CD4-positive, alpha-beta T cell treated with Interferon alpha-2 for 1 hour (primary cell): ENCODE data around the gene FBXO21.
A peak's percentile ranks its signal among the peaks of the same experiment; 100 is the strongest.
"Not testable (repeated sequence)": the region's sequence is repeated elsewhere in the genome, so short reads cannot be mapped to it uniquely, and the experiment has no call there.

Experiments used
- DNase-seq, 2 donors: peaks; one replicate each; pipeline ENCODE4 v3.0.0-alpha.2; 2020 to 2022

FBXO21 gene

GRCh38 chr12:117190210-117190781 is at the start of gene FBXO21:
TSS of gene FBXO21 (minus strand) at chr12:117190470. CDS start at chr12:117190456, 14 bp downstream.
- DNase-seq: peak; percentile 91 to 95

- DNase-seq: peak; percentile 25 to 50
Observed at GRCh38 chr12:117236456-117237001, 46.3 kb upstream of the FBXO21 start.

- DNase-seq: no peak
Observed at GRCh38 chr12:117235261-117235660, 45.0 kb upstream of the FBXO21 start.

- DNase-seq: no peak
Observed at GRCh38 chr12:117234441-117234840, 44.2 kb upstream of the FBXO21 start.

- no peak for DNase-seq
Observed at GRCh38 chr12:117231750-117232149, 41.5 kb upstream of the FBXO21 start.

GRCh38 chr12:117228239-117228638 is 38.0 kb upstream of the FBXO21 start:
- DNase-seq: no peak

GRCh38 chr12:117227000-117227653 is 36.9 kb upstream of the FBXO21 start:
- no peak for DNase-seq

- DNase-seq: no peak
Observed at GRCh38 chr12:117226505-117226904, 36.2 kb upstream of the FBXO21 start.

GRCh38 chr12:117225179-117225578 is 34.9 kb upstream of the FBXO21 start:
- no peak for DNase-seq

GRCh38 chr12:117220947-117221346 is 30.7 kb upstream of the FBXO21 start:
- DNase-seq: not testable (repeated sequence)

GRCh38 chr12:117218149-117218548 is 27.9 kb upstream of the FBXO21 start:
- DNase-seq: no peak

- DNase-seq: no peak
Observed at GRCh38 chr12:117216686-117217085, 26.4 kb upstream of the FBXO21 start.

GRCh38 chr12:117214797-117215196 is 24.5 kb upstream of the FBXO21 start:
- DNase-seq: no peak

GRCh38 chr12:117213295-117213808 is 23.1 kb upstream of the FBXO21 start:
- no peak for DNase-seq

- DNase-seq: peak; percentile 34 to 59
Observed at GRCh38 chr12:117212563-117213190, 22.4 kb upstream of the FBXO21 start.

- DNase-seq: no peak
Observed at GRCh38 chr12:117210266-117210918, 20.1 kb upstream of the FBXO21 start.

GRCh38 chr12:117209626-117210025 is 19.4 kb upstream of the FBXO21 start:
- DNase-seq: no peak

GRCh38 chr12:117208811-117209455 is 18.7 kb upstream of the FBXO21 start:
- no peak for DNase-seq

- no peak for DNase-seq
Observed at GRCh38 chr12:117208206-117208605, 17.9 kb upstream of the FBXO21 start.

- DNase-seq: no peak
Observed at GRCh38 chr12:117207675-117208074, 17.4 kb upstream of the FBXO21 start.

GRCh38 chr12:117202556-117202955 is 12.3 kb upstream of the FBXO21 start:
- no peak for DNase-seq

GRCh38 chr12:117202033-117202432 is 11.8 kb upstream of the FBXO21 start:
- DNase-seq: no peak
